ENCODE results near the gene MRPS15. TPM values are rescaled to one million over a fixed set of nuclear protein-coding genes. Genes with fewer than 3 reads are reported as not detected.

MRPS15 gene
- total RNA-seq, 1 donor from 2014 or later, result 78.8 TPM

- Mint-ChIP-seq H3K27me3 (ENCODE audit: unreplicated experiment) (no peaks in the 10 kb centered on the region), H3K4me3 (ENCODE audit: unreplicated experiment) (no peak overlapping the region), H3K27ac (ENCODE audit: unreplicated experiment) (no peak overlapping the region), H3K4me1 (ENCODE audit: unreplicated experiment) (no peaks in the 10 kb centered on the region), H3K36me3 (ENCODE audit: low read depth, unreplicated experiment) (peaks cover 7% of the 10 kb centered on the region), H3K9me3 (ENCODE audit: unreplicated experiment) (no peaks in the 10 kb centered on the region)
- TF ChIP-seq CTCF (IDR thresholded peaks at IDR 0.05; ENCODE audit: unreplicated experiment), result no peak
- DNase-seq (ENCODE audit: low spot score), result no peak
These were observed 52.2 kb downstream of the MRPS15 start for GRCh38 chr1:36411674-36412648.

- Mint-ChIP-seq H3K27me3 (ENCODE audit: unreplicated experiment) (peaks cover 2% of the 10 kb centered on the region), H3K4me1 (ENCODE audit: unreplicated experiment) (peaks cover 5% of the 10 kb centered on the region), H3K9me3 (ENCODE audit: unreplicated experiment) (no peaks in the 10 kb centered on the region), H3K27ac (ENCODE audit: unreplicated experiment) (no peak overlapping the region), H3K36me3 (ENCODE audit: low read depth, unreplicated experiment) (peaks cover 7% of the 10 kb centered on the region), H3K4me3 (ENCODE audit: unreplicated experiment) (no peak overlapping the region)
- DNase-seq (ENCODE audit: low spot score), result no peak
- no peak for TF ChIP-seq CTCF (IDR thresholded peaks at IDR 0.05; ENCODE audit: unreplicated experiment)
These were observed 55.7 kb downstream of the MRPS15 start for GRCh38 chr1:36408479-36408878.

GRCh38 chr1:36406440-36406839, 57.7 kb downstream of the MRPS15 start:
- DNase-seq (ENCODE audit: low spot score), result no peak
- no peak overlapping the region for H3K27ac Mint-ChIP-seq (ENCODE audit: unreplicated experiment)
- peaks cover 8% of the 10 kb centered on the region for H3K4me1 Mint-ChIP-seq (ENCODE audit: unreplicated experiment)
- no peaks in the 10 kb centered on the region for H3K9me3 Mint-ChIP-seq (ENCODE audit: unreplicated experiment)
- H3K36me3 Mint-ChIP-seq (ENCODE audit: low read depth, unreplicated experiment), result peaks cover 10% of the 10 kb centered on the region
- H3K27me3 Mint-ChIP-seq (ENCODE audit: unreplicated experiment), result peaks cover 2% of the 10 kb centered on the region
- TF ChIP-seq CTCF (IDR thresholded peaks at IDR 0.05; ENCODE audit: unreplicated experiment), result no peak
- H3K4me3 Mint-ChIP-seq (ENCODE audit: unreplicated experiment), result no peak overlapping the region

Other genes starting within 250 kb of the MRPS15 start
- gene THRAP3, start 239.9 kb downstream of the MRPS15 start, total RNA-seq (ENCODE audit: unreplicated experiment), result 129 TPM
- gene SH3D21, start 158.0 kb downstream of the MRPS15 start, total RNA-seq (ENCODE audit: unreplicated experiment), result 4.8 TPM
- 87.9 TPM for gene EVA1B, start 140.7 kb downstream of the MRPS15 start, total RNA-seq (ENCODE audit: unreplicated experiment)
- 37.3 TPM for gene STK40, start 78.5 kb downstream of the MRPS15 start, total RNA-seq (ENCODE audit: unreplicated experiment)
- gene LSM10, start 66.5 kb downstream of the MRPS15 start, total RNA-seq (ENCODE audit: unreplicated experiment), result 22.3 TPM
- gene OSCP1, start 13.9 kb downstream of the MRPS15 start, total RNA-seq (ENCODE audit: unreplicated experiment), result 5.1 TPM
- gene CSF3R, start 18.5 kb upstream of the MRPS15 start, total RNA-seq (ENCODE audit: unreplicated experiment), result 1.4 TPM